Left lobe of liver (tissue), 2 donors: ENCODE results near the gene C2CD3. TPM values are rescaled to one million over a fixed set of nuclear protein-coding genes. Genes with fewer than 3 reads are reported as not detected.

ENCODE experiments used
- ATAC-seq: fragments of 200-7000 bp; cut with Tn5 transposase; one replicate; pipeline ENCODE4 v1.9.1; 2020; ENCODE audit warnings: mild to moderate bottlenecking, moderate library complexity
- DNase-seq: peaks from one replicate; pipeline ENCODE4 v3.0.0-alpha.2; 2020; ENCODE audit warnings: low spot score
- total RNA-seq: library from RNA; stranded (reverse); gene quantifications from one replicate; pipeline ENCODE4 v1.2.1, GENCODE V29; 2021
- donor health status: DM: no; HTN: no; CAD: no; lungs with moderate emphysema.
- donor health status: DM: no; HTN: yes; CAD: no.

The C2CD3 gene
- total RNA-seq, 1 donor from 2014 or later = 7.0 TPM

DNA sequence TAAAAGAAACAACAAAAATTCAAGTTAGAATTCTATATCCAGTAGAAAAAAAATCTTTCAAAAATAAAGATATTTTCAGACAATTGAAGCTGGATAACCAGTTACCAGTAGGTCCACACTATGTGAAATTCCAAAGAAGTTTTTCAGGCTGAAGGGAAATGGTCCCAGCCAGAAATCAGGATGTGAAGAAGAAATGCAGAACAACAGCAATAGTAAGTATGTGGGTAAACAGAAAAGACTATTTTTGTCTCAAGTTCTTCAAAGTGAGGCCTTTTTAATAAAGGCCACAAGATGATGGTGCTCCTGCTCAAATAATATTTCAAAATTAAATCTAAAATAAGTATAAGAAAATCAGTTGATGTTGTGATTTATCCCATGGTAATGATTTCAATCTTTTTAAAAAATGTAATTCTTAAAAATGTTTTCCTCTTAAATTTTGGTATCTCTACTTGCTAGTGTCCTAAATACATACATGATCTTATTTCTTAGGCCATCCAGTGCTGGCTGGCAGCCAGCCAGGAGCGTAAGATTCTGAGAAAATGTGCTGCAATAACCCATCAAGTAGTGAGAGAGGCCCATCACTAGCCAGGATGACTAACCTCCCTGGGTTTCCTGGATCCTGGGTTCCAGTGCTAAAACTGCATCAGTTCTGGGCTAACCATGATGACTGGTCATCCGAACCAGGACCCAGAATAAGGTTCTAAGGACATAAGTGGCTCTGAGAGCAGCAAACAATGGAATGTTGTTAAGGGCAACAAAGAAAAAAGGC is 146.4 kb downstream of the C2CD3 start:
- ATAC-seq (no peak), DNase-seq (no peak)

GRCh38 chr11:74023276-74023675 is 147.5 kb downstream of the C2CD3 start:
- ATAC-seq (no peak), DNase-seq (no peak)

DNA sequence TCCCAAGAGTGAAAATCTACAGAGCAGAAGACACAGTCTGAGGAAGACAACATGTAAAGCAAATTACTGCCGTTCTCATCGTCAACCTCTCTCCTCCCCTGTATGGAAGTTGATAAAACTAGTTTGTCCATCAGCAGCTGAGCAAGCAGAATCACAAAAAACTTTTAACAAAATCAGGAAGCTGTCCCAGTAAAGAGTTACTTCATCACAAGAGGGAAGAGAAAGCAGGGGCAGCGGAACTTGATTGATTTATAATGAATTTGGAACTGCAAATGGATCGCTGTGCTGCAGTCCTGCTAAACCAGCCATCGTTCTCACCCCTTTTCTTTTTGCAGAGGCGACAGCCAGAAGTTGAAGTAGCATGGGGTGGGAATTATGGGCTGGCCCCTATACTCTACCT is 148.3 kb downstream of the C2CD3 start:
- DNase-seq (no peak), ATAC-seq (no peak)

GRCh38 chr11:74021998-74022397 is 148.8 kb downstream of the C2CD3 start:
- no peak for DNase-seq
- no peak for ATAC-seq

DNA sequence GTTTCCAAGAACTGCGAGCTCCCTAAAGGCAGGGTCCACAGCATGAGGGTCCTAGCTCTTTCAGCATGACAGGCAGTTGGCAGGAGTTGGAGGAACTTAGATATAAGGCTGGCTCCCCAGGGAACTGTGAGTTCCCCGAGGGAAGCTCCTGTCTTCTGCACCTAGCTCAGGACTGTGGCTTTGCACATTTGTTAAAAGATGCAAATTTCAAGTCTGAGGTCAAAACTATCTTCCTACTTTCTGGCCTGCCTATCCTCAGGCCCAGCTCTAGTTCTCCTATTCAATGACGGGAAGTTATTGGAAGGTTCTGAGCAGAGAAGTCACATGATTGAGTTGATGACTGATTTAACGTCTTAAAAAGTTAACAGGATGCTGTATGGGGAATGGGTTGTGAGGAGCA is 150.3 kb downstream of the C2CD3 start:
- ATAC-seq = no peak

DNA sequence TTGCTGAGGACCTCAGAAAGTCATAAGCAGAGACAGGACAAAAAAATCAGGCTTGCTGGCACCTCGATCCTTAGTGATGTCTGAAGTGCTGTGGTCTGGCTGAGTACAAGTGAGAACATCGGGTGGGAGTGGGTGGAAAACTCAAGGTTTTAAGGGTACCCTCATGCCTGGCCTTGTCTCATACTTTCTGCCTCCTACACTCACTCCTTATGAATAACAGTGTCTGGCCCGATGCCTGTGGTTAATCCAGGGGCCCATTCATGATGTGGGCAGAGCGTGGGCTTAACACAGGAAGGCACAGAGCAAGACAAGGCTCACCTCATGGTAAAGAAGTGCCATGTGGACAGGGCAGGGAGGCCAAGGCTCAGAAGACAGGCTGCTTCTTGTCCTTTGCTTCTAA is 150.9 kb downstream of the C2CD3 start:
- ATAC-seq = no peak
- DNase-seq = no peak

More for the DNA sequence above, 150.3 kb downstream of the C2CD3 start:
- no peak for DNase-seq

DNA sequence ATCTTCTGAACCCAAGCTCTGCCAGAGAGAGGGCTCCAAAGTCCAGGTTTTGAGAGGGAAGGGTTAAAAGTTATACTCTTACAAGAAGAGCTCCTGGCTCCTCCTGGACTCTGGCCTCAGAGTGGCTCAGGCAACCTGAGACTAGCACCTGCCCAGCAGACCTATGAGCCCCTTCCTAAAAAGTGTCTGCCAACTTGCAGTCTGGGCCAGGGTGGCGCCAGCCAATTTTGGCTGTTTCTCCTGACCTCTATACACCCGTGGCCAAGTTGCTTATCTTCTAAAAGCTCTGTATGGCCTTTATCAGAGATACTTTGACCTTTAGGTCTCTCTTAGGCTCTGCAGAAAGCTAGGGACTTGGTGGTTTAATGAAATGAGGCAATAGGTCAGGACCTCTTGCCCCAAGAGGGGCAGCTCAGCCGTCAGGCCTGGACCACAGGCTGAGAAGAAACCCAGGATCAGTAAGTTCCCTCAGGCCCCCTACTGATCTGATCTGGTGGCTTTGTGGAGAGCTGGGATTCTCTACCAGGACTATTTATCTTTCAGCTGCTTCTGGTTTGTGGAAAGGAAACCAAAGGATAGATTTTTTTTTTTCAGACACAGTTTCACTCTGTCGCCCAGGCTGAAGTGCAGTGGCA is 151.6 kb downstream of the C2CD3 start:
- ATAC-seq = peak; percentile 76
- peak; percentile 85 for DNase-seq

- ATAC-seq (peak; percentile 87), DNase-seq (peak; percentile 97)
These were observed 152.3 kb downstream of the C2CD3 start for GRCh38 chr11:74018331-74019005.

- no peak for DNase-seq
- no peak for ATAC-seq
These were observed 153.2 kb downstream of the C2CD3 start for GRCh38 chr11:74017631-74018030.

DNA sequence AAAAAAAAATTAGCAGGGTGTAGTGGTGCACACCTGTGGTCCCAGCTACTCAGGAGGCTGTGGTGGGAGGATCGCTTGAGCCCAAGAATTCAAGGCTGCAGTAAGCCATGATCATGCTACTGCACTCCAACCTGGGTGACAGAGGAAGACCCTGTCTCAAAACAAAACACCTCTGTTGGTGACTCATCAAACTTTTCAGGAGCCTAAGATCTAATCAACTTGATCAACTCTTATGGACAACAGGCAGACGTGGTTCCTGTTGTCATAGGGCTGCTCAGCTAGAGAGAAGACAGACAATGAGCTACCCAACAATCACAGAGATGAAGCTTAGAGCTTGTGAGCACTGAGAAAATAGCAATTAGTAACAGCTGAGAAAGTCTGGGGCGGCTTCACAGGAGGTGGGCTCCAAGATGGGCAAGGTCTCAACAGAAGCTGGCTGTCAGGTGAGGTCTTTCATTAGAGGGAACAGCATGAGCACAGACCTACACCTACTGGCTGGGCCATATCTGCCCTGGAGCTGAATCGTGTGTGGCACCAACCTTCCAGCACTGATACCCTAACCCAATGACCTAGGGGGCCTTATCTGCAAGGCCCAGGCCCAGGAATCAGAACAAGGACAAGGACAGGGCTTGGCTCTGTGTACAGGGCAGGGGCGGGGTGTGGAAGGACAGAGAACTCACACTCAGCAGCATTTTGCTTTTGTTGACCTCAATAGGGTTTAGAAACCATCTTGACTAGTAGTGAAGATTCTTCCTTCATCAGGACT is 154.7 kb downstream of the C2CD3 start:
- DNase-seq = no peak

DNA sequence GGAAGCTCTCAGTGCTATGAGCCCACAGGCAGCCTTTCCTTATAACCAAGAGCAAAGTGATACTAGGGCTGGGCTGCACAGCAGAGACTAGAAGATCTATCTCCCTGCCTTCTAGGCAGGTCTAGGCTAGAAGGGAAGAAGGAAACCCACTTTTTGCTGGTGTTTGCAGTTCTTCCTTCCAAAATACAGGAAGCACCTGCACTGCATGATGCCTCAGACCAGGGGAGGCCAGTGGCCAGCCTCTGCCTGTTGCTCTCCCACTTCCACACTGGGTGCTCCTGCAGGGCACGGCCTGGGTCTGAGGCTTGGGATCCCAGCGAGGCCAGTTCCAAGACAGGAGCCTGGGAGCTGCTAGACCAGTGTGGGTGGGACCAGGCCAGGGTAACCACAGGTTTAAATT is 155.9 kb downstream of the C2CD3 start:
- DNase-seq = no peak
- no peak for ATAC-seq

More for the DNA sequence above, 154.7 kb downstream of the C2CD3 start:
- no peak for ATAC-seq

DNA sequence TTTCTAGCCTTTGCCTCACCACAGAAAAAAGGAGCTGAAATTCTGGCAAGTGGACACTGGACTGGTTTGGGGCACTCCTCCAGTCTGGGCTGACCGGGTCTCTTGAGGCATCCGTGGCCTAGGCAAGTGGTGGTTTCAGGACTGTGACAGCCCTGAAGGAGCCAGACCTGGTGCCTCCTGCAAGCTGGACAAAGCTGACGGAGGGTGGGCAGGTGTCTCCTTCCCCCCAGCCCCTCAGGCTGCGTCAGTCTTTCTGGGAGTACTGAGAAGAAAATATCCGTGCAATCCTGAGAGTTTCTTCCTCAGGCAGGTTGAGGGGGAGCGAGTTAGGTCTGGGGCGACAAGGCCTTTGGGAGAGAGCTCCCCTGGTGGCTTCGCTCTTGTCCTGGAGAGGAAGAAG is 157.7 kb downstream of the C2CD3 start:
- ATAC-seq (no peak), DNase-seq (no peak)

DNA sequence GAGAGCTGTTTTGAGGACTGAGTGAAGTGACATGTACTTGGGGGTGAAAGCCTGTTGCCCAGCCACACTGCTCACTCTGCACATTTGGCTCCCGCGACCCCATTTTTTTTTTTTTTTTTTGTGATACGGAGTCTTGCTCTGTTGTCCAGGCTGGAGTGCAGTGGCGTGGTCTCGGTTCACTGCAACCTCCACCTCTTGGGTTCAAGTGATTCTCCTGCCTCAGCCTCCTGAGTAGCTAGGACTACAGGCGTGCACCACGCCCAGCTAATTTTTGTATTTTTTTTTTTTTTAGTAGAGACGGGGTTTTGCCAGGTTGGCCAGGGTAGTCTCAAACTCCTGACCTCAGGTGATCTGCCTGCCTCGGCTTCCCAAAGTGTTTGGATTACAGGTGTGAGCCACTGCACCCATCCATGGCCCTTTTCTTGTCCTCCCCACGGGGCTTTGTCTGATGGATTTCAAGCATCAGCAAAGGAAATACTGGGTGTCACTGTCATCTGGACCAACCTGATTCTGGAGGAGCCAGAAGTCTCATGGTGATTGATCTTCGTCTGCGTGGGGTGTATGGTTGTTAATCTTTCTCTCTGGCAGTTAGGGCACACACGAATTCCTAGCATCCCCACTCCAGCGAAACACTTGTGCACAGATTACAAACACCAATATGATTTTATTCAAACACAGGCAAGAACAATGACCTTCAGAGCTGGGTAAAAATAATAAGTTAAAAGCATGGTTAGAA is 158.6 kb downstream of the C2CD3 start:
- ATAC-seq = no peak
- no peak for DNase-seq

- DNase-seq = no peak
These were observed 159.3 kb downstream of the C2CD3 start for GRCh38 chr11:74011360-74012073.

GRCh38 chr11:74010306-74011300 is 160.2 kb downstream of the C2CD3 start:
- no peak for ATAC-seq
- DNase-seq = no peak

More at GRCh38 chr11:74011360-74012073, 159.3 kb downstream of the C2CD3 start:
- no peak for ATAC-seq

DNA sequence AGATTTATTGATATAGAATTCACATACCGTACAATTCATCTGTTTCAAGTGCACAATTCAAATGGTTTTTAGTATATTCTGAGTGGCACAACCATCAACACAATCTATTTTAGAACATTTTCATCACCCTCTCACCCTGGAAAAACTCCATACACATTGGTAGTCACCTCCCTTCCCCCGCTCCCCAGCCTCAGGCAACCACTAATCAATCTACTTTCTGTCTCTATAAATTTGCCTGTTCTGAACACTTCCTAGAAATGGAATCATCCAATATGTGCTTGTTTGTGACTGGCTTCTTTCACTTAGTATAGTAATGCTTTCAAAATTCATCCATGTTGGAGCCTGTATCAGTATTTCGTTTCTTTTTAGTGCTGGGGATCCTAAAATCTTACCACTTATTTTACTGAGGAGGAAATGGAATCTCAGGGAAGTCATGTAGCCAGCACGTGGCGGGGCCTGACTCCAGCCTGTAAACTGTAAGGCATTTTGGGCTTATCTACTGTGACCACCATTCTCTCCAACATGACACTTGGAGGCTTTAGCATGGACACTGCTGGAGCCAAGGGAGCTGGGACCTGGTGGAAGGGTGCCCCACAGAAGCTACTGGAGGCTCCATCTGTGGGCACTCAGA is 161.0 kb downstream of the C2CD3 start:
- DNase-seq = no peak
- ATAC-seq = no peak

- ATAC-seq (no peak), DNase-seq (no peak)
These were observed 161.6 kb downstream of the C2CD3 start for GRCh38 chr11:74009230-74009547.
